ENCODE data around the gene HOMER3.
A peak's percentile ranks its signal among the peaks of the same experiment; 100 is the strongest.
"Not testable (repeated sequence)": the region's sequence is repeated elsewhere in the genome, so short reads cannot be mapped to it uniquely, and the experiment has no call there.

The HOMER3 gene

DNA sequence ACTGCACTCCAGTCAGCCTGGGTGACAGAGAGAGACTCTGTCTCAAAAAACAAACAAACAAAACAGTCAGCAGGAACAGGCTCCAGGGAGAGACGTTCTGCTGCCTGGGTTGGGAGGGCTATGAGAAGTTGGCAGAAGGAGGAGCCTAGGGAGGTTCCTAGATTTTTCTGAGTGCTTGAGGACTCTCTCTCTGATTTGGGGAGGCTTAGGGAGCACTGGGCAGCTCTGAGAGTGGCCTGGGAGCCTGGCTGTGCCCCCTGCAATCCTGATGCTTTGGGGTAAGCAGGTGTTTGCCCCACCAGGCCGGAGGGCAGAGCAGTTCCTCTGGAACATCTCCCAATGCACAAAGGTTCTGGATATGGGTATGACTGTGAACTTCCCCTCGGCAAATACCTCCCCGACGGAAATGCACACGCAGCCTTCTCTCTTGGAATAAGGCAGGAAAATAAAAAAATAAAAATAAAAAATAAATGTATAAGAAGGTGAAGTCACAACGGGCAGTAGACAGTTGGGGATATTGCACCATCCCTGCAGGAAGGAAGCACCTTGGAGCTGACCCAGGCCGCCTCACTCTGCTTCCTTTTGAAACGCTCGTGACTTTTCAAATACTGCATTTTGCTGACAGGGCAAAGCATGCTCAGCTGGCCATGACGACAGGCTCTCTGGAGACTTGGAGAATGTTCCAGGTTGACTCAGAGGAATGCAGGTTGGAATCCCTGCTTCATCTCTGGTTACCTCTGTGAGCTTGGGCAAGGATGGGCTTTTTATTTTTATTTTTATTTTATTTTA is 26.5 kb upstream of the HOMER3 start:
- H3K4me1 Mint-ChIP-seq = no peaks in the 10 kb centered on the region
- no peak overlapping the region for H3K4me3 Mint-ChIP-seq
- H3K9me3 Mint-ChIP-seq = no peaks in the 10 kb centered on the region
- peaks cover 23% of the 10 kb centered on the region for H3K27me3 Mint-ChIP-seq
- no peak overlapping the region for H3K27ac Mint-ChIP-seq
- no peak for DNase-seq
- CTCF ChIA-PET = no interaction called here
- H3K36me3 Mint-ChIP-seq = no peaks in the 10 kb centered on the region

DNA sequence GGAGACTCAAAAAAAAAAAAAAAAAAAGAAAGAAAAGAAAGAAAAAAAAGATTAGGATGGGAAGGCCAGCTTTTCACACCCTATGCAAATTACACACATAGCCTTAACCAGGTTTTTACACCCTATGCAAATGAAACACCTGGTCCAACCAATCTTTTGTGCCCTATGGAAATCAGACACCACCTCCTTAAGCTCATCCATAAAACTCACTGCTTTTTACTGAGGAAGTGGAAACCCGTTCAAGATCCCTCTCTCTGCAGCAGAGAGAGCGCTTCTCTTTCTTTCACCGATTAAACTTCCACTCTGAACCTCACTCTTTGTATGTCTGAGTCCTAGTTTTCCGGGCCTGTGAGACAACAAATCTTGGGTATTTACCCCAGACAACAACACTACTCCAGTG is 25.3 kb upstream of the HOMER3 start:
- CTCF ChIA-PET = interaction anchor here (0.6 kb wide), 1 partner anchor 355 kb away, joined by 3 read pairs; no protein-coding TSS in a partner anchor
- Mint-ChIP-seq H3K27ac (no peak overlapping the region), H3K36me3 (no peaks in the 10 kb centered on the region), H3K4me3 (no peak overlapping the region), H3K9me3 (no peaks in the 10 kb centered on the region), H3K4me1 (peaks cover 11% of the 10 kb centered on the region), H3K27me3 (peaks cover 36% of the 10 kb centered on the region)
- no peak for DNase-seq

DNA sequence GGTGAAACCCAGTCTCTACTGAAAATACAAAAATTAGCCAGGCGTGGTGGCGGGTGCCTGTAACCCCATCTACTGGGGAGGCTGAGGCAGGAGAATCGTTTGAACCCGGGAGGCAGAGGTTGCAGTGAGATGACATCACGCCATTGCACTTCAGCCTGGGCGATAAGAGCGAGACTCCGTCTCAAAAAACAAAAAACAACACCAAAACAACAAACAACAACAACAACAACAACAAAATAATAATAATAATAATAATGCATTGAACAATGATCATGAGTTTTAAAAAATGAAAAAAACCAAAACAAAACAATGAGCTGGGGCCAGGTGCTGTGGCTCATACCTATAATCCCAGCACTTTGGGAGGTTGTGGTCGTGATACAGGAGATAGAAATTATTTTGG is 23.1 kb upstream of the HOMER3 start:
- Mint-ChIP-seq H3K27me3 (peaks cover 32% of the 10 kb centered on the region), H3K4me3 (no peak overlapping the region), H3K36me3 (no peaks in the 10 kb centered on the region), H3K27ac (no peak overlapping the region), H3K4me1 (peaks cover 13% of the 10 kb centered on the region), H3K9me3 (no peaks in the 10 kb centered on the region)
- CTCF ChIA-PET = no interaction called here
- no peak for DNase-seq

DNA sequence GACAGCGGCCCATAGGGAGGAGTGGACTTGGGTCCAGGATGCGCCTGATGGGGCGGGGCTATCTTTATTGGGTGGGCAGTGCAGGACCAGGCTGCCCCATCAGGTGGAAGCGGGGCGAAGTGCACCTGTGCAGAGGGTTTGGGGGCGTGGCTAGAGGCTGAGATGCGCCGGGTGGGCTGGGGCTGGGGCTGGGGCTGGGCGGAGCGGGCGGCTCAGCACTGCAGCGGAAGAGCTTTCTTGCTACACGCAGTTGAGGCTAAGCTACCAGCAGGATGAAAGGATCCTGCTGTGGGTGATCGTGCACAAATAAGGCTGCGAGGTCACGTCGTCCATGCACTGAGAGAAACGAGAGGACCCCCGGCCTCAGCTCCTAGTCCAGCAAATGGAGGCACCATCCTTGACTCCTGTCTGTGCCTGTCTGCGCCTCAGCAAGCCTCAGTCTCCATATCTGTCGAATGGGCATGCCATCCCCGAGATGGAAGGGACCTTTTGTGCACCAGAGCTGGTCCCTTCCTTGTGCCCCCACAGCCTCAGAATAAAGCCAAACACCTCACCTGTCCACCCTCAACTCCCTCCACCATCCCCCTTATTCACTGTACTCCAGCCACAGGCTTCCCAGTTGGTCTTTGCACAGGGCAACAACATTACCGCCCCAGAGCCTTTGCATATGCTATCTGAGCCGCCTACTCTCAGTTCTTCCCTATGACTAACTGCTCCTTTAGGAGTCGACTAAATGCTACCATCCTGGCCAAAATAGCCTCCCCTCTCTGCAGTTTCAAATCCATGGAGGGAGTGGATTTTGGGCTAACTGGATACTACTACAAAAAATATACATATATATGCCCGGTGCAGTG is 21.0 kb upstream of the HOMER3 start:
- Mint-ChIP-seq H3K27ac (no peak overlapping the region), H3K9me3 (no peaks in the 10 kb centered on the region), H3K27me3 (peaks cover 24% of the 10 kb centered on the region), H3K4me1 (peaks cover 13% of the 10 kb centered on the region), H3K4me3 (no peak overlapping the region), H3K36me3 (no peaks in the 10 kb centered on the region)
- CTCF ChIA-PET = no interaction called here
- peak; percentile 42 for DNase-seq

DNA sequence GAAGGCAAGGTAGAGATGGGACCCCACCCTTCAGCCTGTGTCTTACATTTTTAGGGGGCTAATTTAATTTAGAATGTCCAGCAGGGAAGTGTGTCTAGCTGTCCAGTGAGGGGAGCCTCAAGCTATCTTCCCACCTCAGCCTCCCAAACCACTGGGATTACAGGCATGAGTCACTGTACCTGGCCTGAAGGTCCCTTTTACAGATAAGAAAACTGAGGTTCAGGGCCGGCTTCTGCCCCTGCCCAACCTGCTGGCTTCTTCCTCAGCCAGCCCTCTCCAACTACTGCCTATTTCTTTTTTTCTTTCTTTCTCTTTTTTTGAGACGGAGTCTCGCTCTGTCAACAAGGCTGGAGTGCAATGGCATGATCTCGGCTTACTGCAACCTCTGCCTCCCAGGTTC is 19.4 kb upstream of the HOMER3 start:
- H3K27ac Mint-ChIP-seq = no peak overlapping the region
- H3K27me3 Mint-ChIP-seq = peaks cover 25% of the 10 kb centered on the region
- H3K4me1 Mint-ChIP-seq = peaks cover 13% of the 10 kb centered on the region
- DNase-seq = no peak
- no peak overlapping the region for H3K4me3 Mint-ChIP-seq
- H3K9me3 Mint-ChIP-seq = no peaks in the 10 kb centered on the region
- CTCF ChIA-PET = no interaction called here
- H3K36me3 Mint-ChIP-seq = no peaks in the 10 kb centered on the region

DNA sequence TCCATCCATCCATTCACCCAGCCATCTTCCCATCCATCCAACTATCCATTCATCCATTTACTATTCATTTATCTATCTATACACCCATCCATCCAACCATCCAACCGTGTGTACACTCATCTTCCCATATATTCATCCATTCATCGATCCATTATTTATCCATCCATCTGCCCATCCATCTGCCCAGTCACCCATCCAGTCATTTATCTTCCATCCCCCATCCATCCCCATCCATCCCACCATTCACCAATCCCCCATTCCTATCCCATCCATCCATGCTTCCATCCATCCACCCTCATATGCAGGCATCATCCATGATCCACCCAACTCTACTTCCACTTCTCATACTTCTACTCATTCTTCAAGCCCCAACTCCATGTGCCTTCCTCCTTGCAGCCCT is 14.0 kb upstream of the HOMER3 start:
- Mint-ChIP-seq H3K27ac (no peak overlapping the region), H3K4me1 (no peaks in the 10 kb centered on the region), H3K4me3 (no peak overlapping the region), H3K27me3 (peaks cover 24% of the 10 kb centered on the region), H3K9me3 (peaks cover 4% of the 10 kb centered on the region), H3K36me3 (no peaks in the 10 kb centered on the region)
- CTCF ChIA-PET = no interaction called here
- no peak for DNase-seq

DNA sequence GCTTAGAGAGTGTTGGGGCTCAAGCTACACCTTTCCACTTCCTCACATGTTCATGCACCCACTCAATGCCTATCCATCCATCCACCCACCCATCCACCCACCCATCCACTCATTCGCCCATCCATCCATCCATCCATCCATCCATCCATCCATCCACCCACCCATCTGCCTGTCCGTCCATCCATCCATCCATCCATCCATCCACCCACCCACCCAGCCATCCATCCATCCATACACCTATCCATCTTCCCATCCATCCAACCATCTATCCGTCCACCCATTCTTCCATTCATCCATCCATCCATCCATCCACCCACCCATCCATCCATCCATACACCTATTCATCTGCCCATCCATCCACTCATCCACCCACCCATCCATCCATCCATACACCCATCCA is 13.1 kb upstream of the HOMER3 start:
- Mint-ChIP-seq H3K36me3 (no peaks in the 10 kb centered on the region), H3K4me1 (no peaks in the 10 kb centered on the region), H3K4me3 (no peak overlapping the region), H3K27ac (no peak overlapping the region), H3K27me3 (peaks cover 24% of the 10 kb centered on the region), H3K9me3 (peaks cover 4% of the 10 kb centered on the region)
- DNase-seq = no peak
- CTCF ChIA-PET = no interaction called here

DNA sequence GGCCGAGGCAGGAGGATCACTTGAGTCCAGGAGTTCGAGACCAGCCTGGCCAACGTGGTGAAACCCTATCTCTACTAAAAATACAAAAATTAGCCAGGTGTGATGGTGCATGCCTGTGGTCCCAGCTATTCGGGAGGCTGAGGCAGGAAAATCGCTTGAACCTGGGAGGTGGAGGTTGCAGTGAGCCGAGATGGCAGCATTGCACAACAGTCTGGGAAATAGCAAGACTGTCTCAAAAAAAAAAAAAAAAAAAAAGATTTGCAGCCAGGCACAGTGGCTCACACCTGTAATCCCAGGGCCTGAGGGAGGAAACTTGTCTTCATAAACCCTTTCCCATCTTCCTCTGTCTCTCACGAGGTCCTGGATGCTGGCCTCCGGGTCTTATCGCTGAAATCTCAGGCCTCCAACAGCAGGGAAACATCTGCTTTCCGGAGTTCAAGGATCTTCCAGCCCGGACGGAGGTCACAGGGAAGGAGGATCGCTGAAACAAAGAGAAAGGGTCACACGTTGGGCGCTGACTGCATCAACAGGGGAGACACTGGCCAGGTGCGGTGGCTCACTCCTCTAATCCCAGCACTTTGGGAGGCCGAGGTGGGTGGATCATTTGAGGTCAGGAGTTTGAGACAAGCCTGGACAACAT is 11.5 kb upstream of the HOMER3 start:
- H3K27me3 Mint-ChIP-seq = peaks cover 19% of the 10 kb centered on the region
- not testable (repeated sequence) for DNase-seq

DNA sequence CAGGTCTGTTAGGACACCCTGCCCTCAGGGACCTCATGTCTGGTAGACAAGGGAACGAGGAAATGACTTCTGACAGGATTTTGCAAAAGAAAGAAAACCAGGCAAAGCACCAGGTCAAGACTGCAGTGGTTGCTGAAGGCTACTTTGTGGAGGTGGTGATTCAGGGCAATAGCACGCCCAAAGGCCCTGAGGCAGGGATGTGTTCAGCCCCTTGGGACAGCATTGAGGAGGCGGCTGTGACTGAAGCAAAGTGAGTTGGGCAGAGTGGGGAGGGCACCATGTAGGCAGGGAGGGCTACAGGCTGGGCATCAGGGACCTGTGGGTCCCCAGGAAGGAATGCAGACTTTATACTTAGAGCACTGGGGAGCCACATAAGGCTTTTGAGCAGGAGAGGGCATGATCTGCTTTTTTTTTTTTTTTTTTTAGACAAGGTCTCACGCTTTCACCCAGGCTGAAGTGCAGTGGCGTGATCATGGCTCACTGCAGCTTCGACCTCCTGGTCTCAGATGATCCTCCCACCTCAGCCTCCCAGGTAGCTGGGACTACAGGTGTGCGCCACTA is 10.8 kb upstream of the HOMER3 start:
- peaks cover 23% of the 10 kb centered on the region for H3K27me3 Mint-ChIP-seq
- no peaks in the 10 kb centered on the region for H3K36me3 Mint-ChIP-seq
- DNase-seq = no peak
- H3K27ac Mint-ChIP-seq = no peak overlapping the region
- H3K4me3 Mint-ChIP-seq = no peak overlapping the region
- peaks cover 4% of the 10 kb centered on the region for H3K9me3 Mint-ChIP-seq
- CTCF ChIA-PET = no interaction called here
- H3K4me1 Mint-ChIP-seq = no peaks in the 10 kb centered on the region

More for the DNA sequence above, 11.5 kb upstream of the HOMER3 start:
- not testable (repeated sequence) for H3K4me3 Mint-ChIP-seq, H3K27ac Mint-ChIP-seq, H3K9me3 Mint-ChIP-seq, H3K36me3 Mint-ChIP-seq, H3K4me1 Mint-ChIP-seq
- CTCF ChIA-PET = interaction anchor here (0.6 kb wide), 1 partner anchor 20 kb away, joined by 3 read pairs; no protein-coding TSS in a partner anchor

DNA sequence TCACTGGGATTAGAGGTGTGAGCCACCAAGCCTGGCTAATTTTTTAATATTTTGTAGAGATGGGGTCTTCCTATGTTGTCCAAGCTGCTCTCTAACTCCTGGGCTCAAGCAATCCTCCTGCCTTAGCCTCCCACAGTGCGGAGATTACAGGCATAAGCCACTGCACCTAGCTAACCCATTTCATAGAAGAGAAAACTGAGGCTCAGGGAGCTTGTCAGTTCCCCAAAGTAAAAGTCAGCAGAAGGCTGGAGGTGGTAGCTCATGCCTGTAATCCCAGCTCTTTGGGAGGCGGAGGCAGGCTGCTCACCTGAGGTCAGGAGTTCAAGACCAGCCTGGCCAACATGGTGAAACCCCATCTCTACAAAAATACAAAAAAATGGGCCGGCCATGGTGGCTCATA is 8.8 kb upstream of the HOMER3 start:
- H3K27me3 Mint-ChIP-seq = peaks cover 34% of the 10 kb centered on the region
- no peak overlapping the region for H3K27ac Mint-ChIP-seq
- peaks cover under 1% of the 10 kb centered on the region for H3K9me3 Mint-ChIP-seq
- H3K36me3 Mint-ChIP-seq = no peaks in the 10 kb centered on the region
- H3K4me3 Mint-ChIP-seq = no peak overlapping the region
- no peaks in the 10 kb centered on the region for H3K4me1 Mint-ChIP-seq
- CTCF ChIA-PET = no interaction called here
- no peak for DNase-seq

DNA sequence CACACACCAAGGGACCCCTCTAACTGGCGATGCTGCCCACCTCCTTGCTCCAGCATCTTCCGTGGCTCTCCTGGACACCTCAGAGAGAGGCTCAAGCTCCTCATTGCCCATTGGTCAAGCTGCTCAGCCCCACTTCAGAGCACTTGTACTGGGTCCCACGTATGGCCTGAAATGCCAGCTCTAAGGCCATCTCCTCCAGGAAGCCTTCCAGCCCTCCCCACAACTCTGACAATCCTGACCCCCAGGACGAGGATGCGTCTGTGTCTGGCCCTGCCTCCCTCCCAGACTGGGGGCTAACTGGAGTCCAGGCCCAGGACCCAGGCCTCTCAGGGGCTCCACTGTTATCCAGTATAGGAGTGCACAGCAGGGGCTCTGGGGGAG is 7.9 kb upstream of the HOMER3 start:
- CTCF ChIA-PET = no interaction called here
- Mint-ChIP-seq H3K27me3 (peaks cover 38% of the 10 kb centered on the region), H3K9me3 (no peaks in the 10 kb centered on the region), H3K4me1 (peaks cover 2% of the 10 kb centered on the region), H3K27ac (no peak overlapping the region), H3K4me3 (no peak overlapping the region), H3K36me3 (no peaks in the 10 kb centered on the region)
- no peak for DNase-seq

DNA sequence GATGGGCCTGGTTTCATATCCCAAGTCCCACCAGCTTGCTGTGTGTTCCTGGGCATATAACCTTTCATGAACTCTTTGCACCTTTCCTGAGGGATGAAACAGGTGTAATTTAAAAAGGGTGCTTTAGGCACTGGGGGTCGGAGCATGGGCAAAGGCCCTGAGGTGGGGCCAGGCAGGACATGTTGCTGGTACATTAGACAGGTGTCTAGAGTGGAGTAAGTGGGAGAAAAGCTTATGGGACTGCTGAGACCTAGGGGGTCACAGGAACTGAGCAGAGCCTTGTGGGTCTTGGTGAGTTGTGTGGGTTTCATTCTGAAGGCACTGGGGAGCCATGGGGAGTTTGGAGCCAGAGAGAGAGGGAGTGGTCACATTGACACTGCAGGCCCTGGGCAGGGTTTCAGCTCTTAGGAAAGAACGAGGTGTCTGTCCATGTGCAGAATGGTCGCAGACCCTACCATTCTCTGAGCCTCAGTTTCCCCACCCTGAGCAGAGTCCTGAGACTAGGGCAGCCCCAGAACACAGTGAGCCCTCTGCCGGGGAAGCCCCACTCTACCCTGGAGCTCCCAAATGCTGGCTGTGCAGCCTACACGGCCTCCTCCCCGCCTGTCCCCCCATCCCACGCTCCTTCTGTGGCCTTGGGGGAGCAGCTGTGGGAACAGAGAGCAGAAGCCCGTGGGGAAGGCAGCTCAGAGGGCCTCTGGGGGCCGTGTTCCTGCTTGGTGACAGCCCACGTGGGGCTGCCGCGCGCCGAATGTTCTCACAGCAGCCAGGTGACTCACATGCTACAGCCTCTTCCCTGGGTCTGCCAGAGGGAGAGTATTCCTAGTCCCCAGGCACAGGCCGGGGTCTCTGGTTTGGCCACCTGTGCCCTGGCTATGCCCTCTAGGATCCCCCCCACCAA is 7.3 kb upstream of the HOMER3 start:
- Mint-ChIP-seq H3K27me3 (peaks cover 42% of the 10 kb centered on the region), H3K36me3 (no peaks in the 10 kb centered on the region), H3K27ac (no peak overlapping the region), H3K9me3 (no peaks in the 10 kb centered on the region), H3K4me1 (peaks cover 2% of the 10 kb centered on the region), H3K4me3 (no peak overlapping the region)
- DNase-seq = no peak
- CTCF ChIA-PET = no interaction called here

DNA sequence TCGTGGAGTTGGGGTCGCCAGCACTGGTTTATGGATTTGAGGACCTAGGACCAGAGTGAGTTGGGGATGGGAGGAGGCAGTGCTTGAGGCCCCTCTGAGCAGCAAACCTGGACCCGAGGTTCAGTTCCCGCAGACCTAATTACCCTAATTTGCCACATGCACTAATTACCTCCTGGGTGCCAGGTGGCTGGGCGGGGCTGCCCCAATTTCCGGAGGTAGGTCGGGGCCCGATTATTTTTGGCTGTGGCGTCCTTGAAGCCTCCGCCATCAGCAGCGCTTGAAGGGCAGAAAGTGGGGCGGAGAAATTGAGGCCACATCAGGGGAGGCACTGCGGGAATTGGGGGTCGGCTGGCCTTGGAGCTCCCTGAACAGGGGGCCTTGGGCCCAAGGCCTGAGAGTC is 5.9 kb upstream of the HOMER3 start:
- no peaks in the 10 kb centered on the region for H3K9me3 Mint-ChIP-seq
- no peaks in the 10 kb centered on the region for H3K36me3 Mint-ChIP-seq
- CTCF ChIA-PET = no interaction called here
- no peak for DNase-seq
- no peak overlapping the region for H3K4me3 Mint-ChIP-seq
- H3K27ac Mint-ChIP-seq = no peak overlapping the region
- H3K27me3 Mint-ChIP-seq = peaks cover 48% of the 10 kb centered on the region
- peaks cover 2% of the 10 kb centered on the region for H3K4me1 Mint-ChIP-seq

DNA sequence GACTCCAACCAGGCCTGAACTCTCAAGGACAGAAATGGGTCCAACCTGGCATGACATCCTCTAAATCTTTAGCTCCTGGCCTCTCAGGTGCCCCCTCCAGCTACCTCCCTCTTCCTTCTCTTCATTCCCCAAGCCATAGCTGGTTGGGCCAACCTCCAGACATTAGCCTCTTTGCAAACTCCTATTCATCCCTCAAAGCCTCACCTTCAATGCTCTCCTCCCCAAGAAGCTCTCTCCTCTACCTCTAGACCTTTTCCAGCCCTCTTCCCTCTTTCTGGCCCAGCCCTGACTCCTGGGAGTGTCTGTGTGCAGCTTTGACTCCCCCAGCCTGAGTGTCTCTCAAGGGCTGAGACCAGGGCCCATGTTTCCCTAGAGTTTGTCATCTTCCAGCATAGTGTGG is 5.3 kb upstream of the HOMER3 start:
- H3K4me3 Mint-ChIP-seq = no peak overlapping the region
- no peak overlapping the region for H3K27ac Mint-ChIP-seq
- no peaks in the 10 kb centered on the region for H3K9me3 Mint-ChIP-seq
- CTCF ChIA-PET = no interaction called here
- H3K27me3 Mint-ChIP-seq = peaks cover 48% of the 10 kb centered on the region
- no peak for DNase-seq
- H3K4me1 Mint-ChIP-seq = peaks cover 2% of the 10 kb centered on the region
- H3K36me3 Mint-ChIP-seq = no peaks in the 10 kb centered on the region

All from activated naive CD4-positive, alpha-beta T cell treated with anti-CD3 and anti-CD28 coated beads, Interleukin-2, amount 10 ng/mL, durations not matched to agents 7 days and 5 days (primary cell).